Panc1 (cell line): Measurements from ENCODE around the gene SRGAP2B. TPM values are rescaled to one million over a fixed set of nuclear protein-coding genes. Genes with fewer than 3 reads are reported as not detected.
"Not testable (repeated sequence)": the region's sequence is repeated elsewhere in the genome, so short reads cannot be mapped to it uniquely, and the experiment has no call there.

ENCODE experiments used
- ATAC-seq: fragments of 200-7000 bp; cut with Tn5 transposase; 2 replicates; pipeline ENCODE4 v1.9.1; 2020; ENCODE audit warnings: mild to moderate bottlenecking, moderate library complexity
- BruUV-seq: library from RNA; stranded (reverse); fragments of 400-500 nt; replicated peaks from 2 replicates; lab custom pipeline; 2021; lab: Mats Ljungman, UMichigan
- CTCF ChIA-PET: fragments of 300-600 bp; sonication (Branson Sonifier 250); formaldehyde crosslinking; loops from one replicate; lab custom pipeline; 2022; ENCODE audit warnings: antibody characterized with exemption; lab: Charles Lee
- POLR2A ChIA-PET: fragments of 300-600 bp; sonication (Branson Sonifier 250); formaldehyde crosslinking; loops from one replicate; lab custom pipeline; 2022; ENCODE audit warnings: antibody characterized with exemption; lab: Charles Lee
- DNase-seq: peaks from one replicate; pipeline ENCODE4 v3.0.0-alpha.2; 2010; ENCODE audit warnings: low read depth, low spot score
- H3K27ac ChIP-seq: 2 replicates; pipeline ENCODE4 v1.5.1; 2011; ENCODE audit warnings: mild to moderate bottlenecking, low read length, inconsistent platforms
- H3K27me3 ChIP-seq: fragments of 200-500 bp; sonication (Bioruptor generic); 2 replicates; pipeline ENCODE4 v1.6.0; 2014; ENCODE audit warnings: low read length, inconsistent platforms; ENCODE audit not compliant: control insufficient read depth, insufficient read depth
- H3K36me3 ChIP-seq: fragments of 200-500 bp; sonication (Bioruptor generic); 2 replicates; pipeline ENCODE4 v1.5.1; 2014; ENCODE audit warnings: inconsistent platforms, mild to moderate bottlenecking, low read length, moderate library complexity; ENCODE audit not compliant: control insufficient read depth, insufficient read depth
- H3K4me1 ChIP-seq: 2 replicates; pipeline ENCODE4 v1.5.1; 2011; ENCODE audit warnings: inconsistent platforms, mild to moderate bottlenecking, low read length, moderate library complexity; ENCODE audit not compliant: control insufficient read depth, insufficient read depth
- H3K4me3 ChIP-seq, 2 experiments: 2 replicates each; pipeline ENCODE4 v1.5.1; 2011 to 2012; ENCODE audit warnings: low read depth in 2 of 2, low read length in 2 of 2, mild to moderate bottlenecking in 2 of 2, inconsistent platforms in 1 of 2, moderate library complexity in 1 of 2
- H3K9me3 ChIP-seq: fragments of 200-500 bp; sonication (Bioruptor generic); 2 replicates; pipeline ENCODE4 v1.5.1; 2014; ENCODE audit warnings: low read depth, mild to moderate bottlenecking, inconsistent platforms, low read length, moderate library complexity; ENCODE audit not compliant: control insufficient read depth, insufficient read depth
- in situ Hi-C: cut with HindIII; loops from 2 replicates; pipeline ENCODE4 v1.10.0; 2016; ENCODE audit warnings: low sequenced_read_pairs, low pct_unique_long_range_greater_than_20kb
- intact Hi-C: fragments of 100-400 bp; cut with micrococcal nuclease; formaldehyde crosslinking; loops from one replicate; pipeline ENCODE4 v1.10.0; 2022; ENCODE audit not compliant: unreplicated experiment
- total RNA-seq: library from RNA; stranded (reverse); gene quantifications from one replicate; pipeline ENCODE4 v1.2.1, GENCODE V29; 2021; ENCODE audit not compliant: unreplicated experiment

Gene SRGAP2B
- total RNA-seq, 1 experiment from 2014 or later, result 42.4 TPM

DNA sequence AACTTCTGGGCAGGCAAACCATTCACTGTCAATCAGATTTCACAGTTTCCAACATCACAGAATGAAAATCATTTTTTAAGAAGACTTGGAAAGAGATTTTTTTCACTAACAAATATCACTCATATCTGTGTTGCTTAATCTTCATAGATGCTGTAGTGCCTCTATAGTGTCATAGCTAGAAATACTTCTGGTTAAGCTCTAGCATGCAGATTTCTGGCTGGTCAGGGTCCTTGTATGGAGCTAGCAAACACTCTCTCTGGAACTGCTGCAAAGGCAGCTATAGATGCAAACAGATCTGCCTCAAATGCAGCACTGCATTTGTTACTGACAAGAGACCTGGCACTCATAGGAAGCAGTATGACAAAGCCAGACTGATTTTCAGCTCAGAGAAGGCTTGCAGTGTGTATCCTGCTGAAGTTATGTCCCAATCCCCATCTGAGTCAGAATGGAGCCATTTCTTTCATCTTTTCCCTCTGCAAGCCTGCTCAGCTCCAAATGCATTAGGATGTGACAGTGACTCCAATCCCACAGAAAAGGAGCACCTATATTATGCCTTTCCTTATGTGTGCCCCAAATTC lies 99.2 kb downstream of the SRGAP2B start:
- H3K4me1 ChIP-seq, H3K27me3 ChIP-seq, POLR2A ChIA-PET, in situ Hi-C loops, H3K27ac ChIP-seq, H3K9me3 ChIP-seq, DNase-seq, H3K4me3 ChIP-seq, intact Hi-C loops, BruUV-seq, CTCF ChIA-PET, H3K36me3 ChIP-seq: not testable (repeated sequence)
- 0 out of 2 replicates have a peak, but pooled peaks have one; percentile 39 for ATAC-seq

DNA sequence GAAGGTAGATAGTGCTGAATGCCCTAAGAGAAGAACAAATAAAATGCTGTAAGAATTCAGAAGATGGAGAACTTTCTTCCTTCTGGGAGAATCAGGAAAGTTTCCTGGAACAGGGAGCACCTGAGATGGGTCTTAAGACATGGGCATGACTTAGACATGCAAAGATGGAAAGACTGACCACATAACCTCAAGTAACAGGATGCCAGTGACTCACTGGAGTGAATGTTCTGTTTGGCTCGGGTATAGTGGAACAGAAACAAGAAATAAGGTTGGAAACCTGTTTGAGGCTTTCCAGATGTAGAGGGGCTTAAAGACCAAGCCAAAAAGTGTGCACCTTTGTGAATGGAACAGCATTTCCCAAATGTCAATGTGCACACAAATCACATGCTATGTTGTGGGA lies 102.2 kb downstream of the SRGAP2B start:
- H3K27me3 ChIP-seq, BruUV-seq, CTCF ChIA-PET, H3K27ac ChIP-seq, ATAC-seq, H3K9me3 ChIP-seq, H3K36me3 ChIP-seq, H3K4me1 ChIP-seq, intact Hi-C loops, POLR2A ChIA-PET, in situ Hi-C loops, H3K4me3 ChIP-seq, DNase-seq: not testable (repeated sequence)

DNA sequence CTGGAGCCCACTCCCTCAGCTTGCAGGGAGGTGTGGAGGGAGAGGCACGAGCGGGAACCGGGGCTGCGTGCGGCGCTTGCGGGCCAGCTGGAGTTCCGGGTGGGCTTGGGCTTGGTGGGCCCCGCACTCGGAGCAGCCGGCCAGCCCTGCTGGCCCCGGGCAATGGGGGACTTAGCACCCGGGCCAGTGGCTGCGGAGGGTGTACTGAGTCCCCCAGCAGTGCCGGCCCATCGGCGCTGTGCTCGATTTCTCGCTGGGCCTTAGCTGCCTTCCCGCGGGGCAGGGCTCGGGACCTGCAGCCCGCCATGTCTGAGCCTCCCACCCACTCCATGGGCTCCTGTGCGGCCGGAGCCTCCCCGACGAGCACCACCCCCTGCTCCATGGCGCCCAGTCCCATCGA lies 104.5 kb downstream of the SRGAP2B start:
- H3K27me3 ChIP-seq, H3K36me3 ChIP-seq, H3K9me3 ChIP-seq, POLR2A ChIA-PET, CTCF ChIA-PET, DNase-seq, BruUV-seq, H3K4me1 ChIP-seq, in situ Hi-C loops, H3K27ac ChIP-seq, H3K4me3 ChIP-seq, ATAC-seq, intact Hi-C loops: not testable (repeated sequence)

- intact Hi-C loops, POLR2A ChIA-PET, CTCF ChIA-PET, BruUV-seq, ATAC-seq, H3K4me3 ChIP-seq, H3K9me3 ChIP-seq, H3K36me3 ChIP-seq, H3K27ac ChIP-seq, H3K27me3 ChIP-seq, DNase-seq, H3K4me1 ChIP-seq, in situ Hi-C loops: not testable (repeated sequence)
Measured at GRCh38 chr1:144987131-144987530, 108.0 kb downstream of the SRGAP2B start.

DNA sequence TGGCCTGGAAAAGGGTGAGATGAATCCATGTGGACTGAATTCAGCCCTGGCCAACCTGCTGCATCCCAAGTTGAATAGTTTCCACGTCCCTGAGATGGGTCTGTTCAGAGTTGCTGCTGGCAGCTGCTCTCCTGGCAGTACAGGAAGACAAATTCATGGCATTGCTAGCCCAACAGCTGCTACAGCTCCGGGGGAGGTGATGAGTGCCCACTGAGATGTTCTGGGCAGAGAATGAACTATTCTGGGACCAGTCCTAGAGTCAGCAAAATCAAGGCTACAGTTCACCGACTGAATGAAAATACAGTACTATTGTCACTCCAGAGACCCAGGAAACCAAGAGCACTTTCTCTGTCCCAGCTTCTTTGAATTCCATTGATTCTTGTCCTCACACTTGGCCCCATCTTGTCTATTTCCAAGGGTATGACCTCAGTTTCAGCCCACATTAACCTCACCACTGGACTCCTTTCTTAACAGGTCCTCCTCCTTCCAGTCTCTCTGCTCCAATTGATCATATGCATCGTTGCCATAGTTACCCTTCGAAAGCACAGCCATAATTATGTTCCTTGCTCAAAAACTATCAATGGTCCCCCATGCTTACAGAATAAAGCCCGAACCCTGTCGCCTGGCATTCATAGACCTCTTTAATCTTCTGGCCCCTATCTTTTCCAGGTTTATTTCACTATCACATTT lies 108.8 kb downstream of the SRGAP2B start:
- intact Hi-C loops, H3K27me3 ChIP-seq, POLR2A ChIA-PET, BruUV-seq, H3K4me3 ChIP-seq, DNase-seq, H3K27ac ChIP-seq, H3K4me1 ChIP-seq, H3K9me3 ChIP-seq, CTCF ChIA-PET, in situ Hi-C loops, H3K36me3 ChIP-seq: not testable (repeated sequence)
- 0 out of 2 replicates have a peak, but pooled peaks have one; percentile 29 for ATAC-seq

- H3K27me3 ChIP-seq, H3K4me3 ChIP-seq, in situ Hi-C loops, H3K9me3 ChIP-seq, DNase-seq, intact Hi-C loops, H3K27ac ChIP-seq, POLR2A ChIA-PET, H3K4me1 ChIP-seq, BruUV-seq, CTCF ChIA-PET, H3K36me3 ChIP-seq: not testable (repeated sequence)
- peak; percentile 37; the same call in 1 of the 2 replicates for ATAC-seq
Measured at GRCh38 chr1:144985550-144986170, 109.5 kb downstream of the SRGAP2B start.

DNA sequence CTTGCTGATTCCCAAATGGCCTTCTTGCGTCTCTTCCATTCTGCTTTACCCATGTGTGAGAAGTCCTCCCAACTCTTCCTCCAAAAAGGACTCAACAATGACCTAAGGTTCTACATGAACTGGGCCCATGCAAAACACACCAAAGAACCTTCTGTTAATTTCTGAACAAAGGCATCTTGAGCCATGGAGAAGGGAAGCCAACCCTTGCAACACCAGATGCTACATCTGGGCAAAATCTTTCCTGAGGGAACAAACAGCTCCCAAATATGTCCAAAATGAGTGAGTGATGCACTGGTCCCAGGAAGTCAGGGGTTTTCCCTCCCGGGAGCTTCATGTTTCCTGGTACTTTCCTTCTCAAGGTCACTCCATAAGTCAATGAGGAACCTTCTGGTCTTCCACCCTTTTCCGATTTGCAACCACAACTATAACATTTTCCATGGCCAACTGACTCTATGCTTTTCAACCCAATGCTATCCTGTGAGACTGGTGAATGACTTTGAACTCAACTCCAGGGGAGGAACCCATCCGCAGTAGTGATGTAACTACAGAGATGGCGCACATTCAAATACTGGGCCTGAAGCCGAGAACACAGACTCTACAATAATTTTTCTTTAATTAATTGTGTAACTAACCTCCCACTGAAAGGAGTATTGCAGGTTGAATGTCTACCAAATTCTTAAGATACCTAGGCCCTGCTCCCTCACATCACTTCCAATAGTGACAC lies 112.2 kb downstream of the SRGAP2B start:
- BruUV-seq, H3K36me3 ChIP-seq, intact Hi-C loops, DNase-seq, H3K27me3 ChIP-seq, POLR2A ChIA-PET, H3K27ac ChIP-seq, H3K9me3 ChIP-seq, ATAC-seq, H3K4me3 ChIP-seq, in situ Hi-C loops, H3K4me1 ChIP-seq, CTCF ChIA-PET: not testable (repeated sequence)
